T-helper 1 cell treated with Interleukin-12 subunit alpha and Interleukin-12 subunit beta and Interleukin-4 antibody, amounts not matched to agents 30 μg/mL and 1 μg/mL, for 36 hours (primary cell): ENCODE results near the gene SPAG5.
"Not testable (repeated sequence)": the region's sequence is repeated elsewhere in the genome, so short reads cannot be mapped to it uniquely, and the experiment has no call there.

Source experiments
- H3K27ac Mint-ChIP-seq: one replicate; pipeline ENCODE4 v1.8.0; 2021; ENCODE audit warnings: mild to moderate bottlenecking, mixed read lengths
- H3K27me3 Mint-ChIP-seq: one replicate; pipeline ENCODE4 v1.8.0; 2021; ENCODE audit warnings: low read depth, mixed read lengths
- H3K36me3 Mint-ChIP-seq: one replicate; pipeline ENCODE4 v1.8.0; 2021; ENCODE audit warnings: low read depth, mixed read lengths
- H3K4me1 Mint-ChIP-seq: one replicate; pipeline ENCODE4 v1.8.0; 2021; ENCODE audit warnings: low read depth, mixed read lengths
- H3K4me3 Mint-ChIP-seq: one replicate; pipeline ENCODE4 v1.8.0; 2021; ENCODE audit warnings: mild to moderate bottlenecking, moderate library complexity, mixed read lengths
- H3K9me3 Mint-ChIP-seq: one replicate; pipeline ENCODE4 v1.8.0; 2021; ENCODE audit warnings: mixed read lengths

The SPAG5 gene

GRCh38 chr17:28620010-28620409, 21.2 kb upstream of the SPAG5 start:
- peaks cover 61% of the 10 kb centered on the region for H3K36me3 Mint-ChIP-seq
- H3K4me3 Mint-ChIP-seq: no peak overlapping the region
- H3K27me3 Mint-ChIP-seq: no peaks in the 10 kb centered on the region
- H3K27ac Mint-ChIP-seq: no peak overlapping the region
- no peaks in the 10 kb centered on the region for H3K9me3 Mint-ChIP-seq
- H3K4me1 Mint-ChIP-seq: no peaks in the 10 kb centered on the region

- Mint-ChIP-seq H3K27ac (no peak overlapping the region), H3K9me3 (no peaks in the 10 kb centered on the region), H3K4me3 (no peak overlapping the region), H3K36me3 (peaks cover 60% of the 10 kb centered on the region), H3K27me3 (no peaks in the 10 kb centered on the region), H3K4me1 (no peaks in the 10 kb centered on the region)
These were observed 19.6 kb upstream of the SPAG5 start for GRCh38 chr17:28618464-28618863.

GRCh38 chr17:28616281-28616680, 17.5 kb upstream of the SPAG5 start:
- Mint-ChIP-seq H3K4me3 (no peak overlapping the region), H3K27ac (no peak overlapping the region), H3K9me3 (no peaks in the 10 kb centered on the region), H3K27me3 (no peaks in the 10 kb centered on the region), H3K36me3 (peaks cover 51% of the 10 kb centered on the region), H3K4me1 (no peaks in the 10 kb centered on the region)

GRCh38 chr17:28615260-28615940, 16.6 kb upstream of the SPAG5 start:
- H3K36me3 Mint-ChIP-seq: peaks cover 51% of the 10 kb centered on the region
- H3K27ac Mint-ChIP-seq: no peak overlapping the region
- no peaks in the 10 kb centered on the region for H3K4me1 Mint-ChIP-seq
- no peaks in the 10 kb centered on the region for H3K9me3 Mint-ChIP-seq
- no peak overlapping the region for H3K4me3 Mint-ChIP-seq
- H3K27me3 Mint-ChIP-seq: no peaks in the 10 kb centered on the region

- H3K4me3 Mint-ChIP-seq: no peak within 1 kb of the TSS
- peak within 1 kb of the TSS; percentile 45 for H3K27ac Mint-ChIP-seq
- H3K9me3 Mint-ChIP-seq: no peaks in the 10 kb centered on the region
- peaks cover 45% of the 10 kb centered on the region for H3K36me3 Mint-ChIP-seq
- no peaks in the 10 kb centered on the region for H3K4me1 Mint-ChIP-seq
- no peaks in the 10 kb centered on the region for H3K27me3 Mint-ChIP-seq
These were observed 15.1 kb upstream of the SPAG5 start, which contains the start of gene RSKR for GRCh38 chr17:28613931-28614381. RSKR (minus strand) TSS chr17:28614185; CDS start chr17:28614161, 24 bp downstream.

- peak overlapping the region; percentile 46 for H3K27ac Mint-ChIP-seq
- H3K9me3 Mint-ChIP-seq: no peaks in the 10 kb centered on the region
- peaks cover 38% of the 10 kb centered on the region for H3K36me3 Mint-ChIP-seq
- H3K27me3 Mint-ChIP-seq: no peaks in the 10 kb centered on the region
- H3K4me3 Mint-ChIP-seq: no peak overlapping the region
- H3K4me1 Mint-ChIP-seq: no peaks in the 10 kb centered on the region
These were observed 14.4 kb upstream of the SPAG5 start for GRCh38 chr17:28612936-28613872.

GRCh38 chr17:28612531-28612930, 13.7 kb upstream of the SPAG5 start:
- Mint-ChIP-seq H3K27me3 (no peaks in the 10 kb centered on the region), H3K4me1 (no peaks in the 10 kb centered on the region), H3K36me3 (peaks cover 37% of the 10 kb centered on the region), H3K9me3 (no peaks in the 10 kb centered on the region), H3K27ac (no peak overlapping the region), H3K4me3 (no peak overlapping the region)

- H3K36me3 Mint-ChIP-seq: peaks cover 22% of the 10 kb centered on the region
- no peak overlapping the region for H3K4me3 Mint-ChIP-seq
- peak overlapping the region; percentile 27 for H3K27ac Mint-ChIP-seq
These were observed 11.6 kb upstream of the SPAG5 start for GRCh38 chr17:28610376-28610775.

GRCh38 chr17:28604031-28604430, 5.2 kb upstream of the SPAG5 start:
- not testable (repeated sequence) for H3K9me3 Mint-ChIP-seq, H3K27ac Mint-ChIP-seq, H3K36me3 Mint-ChIP-seq, H3K27me3 Mint-ChIP-seq, H3K4me3 Mint-ChIP-seq, H3K4me1 Mint-ChIP-seq

More at GRCh38 chr17:28610376-28610775, 11.6 kb upstream of the SPAG5 start:
- Mint-ChIP-seq H3K4me1 (no peaks in the 10 kb centered on the region), H3K9me3 (no peaks in the 10 kb centered on the region), H3K27me3 (no peaks in the 10 kb centered on the region)

- H3K27me3 Mint-ChIP-seq: no peaks in the 10 kb centered on the region
- H3K4me1 Mint-ChIP-seq: peaks cover 18% of the 10 kb centered on the region
- H3K27ac Mint-ChIP-seq: peak overlapping the region; percentile 98
- H3K36me3 Mint-ChIP-seq: peaks cover 10% of the 10 kb centered on the region
- no peaks in the 10 kb centered on the region for H3K9me3 Mint-ChIP-seq
- H3K4me3 Mint-ChIP-seq: peak overlapping the region; percentile 99
These were observed 723 bp upstream of the SPAG5 start for GRCh38 chr17:28599311-28600184.

GRCh38 chr17:28598389-28598788, 436 bp downstream of the SPAG5 start:
- peak overlapping the region; percentile 98 for H3K27ac Mint-ChIP-seq

GRCh38 chr17:28597606-28598383, 1.0 kb downstream of the SPAG5 start:
- no peaks in the 10 kb centered on the region for H3K9me3 Mint-ChIP-seq
- H3K27ac Mint-ChIP-seq: peak overlapping the region; percentile 98
- H3K4me1 Mint-ChIP-seq: peaks cover 22% of the 10 kb centered on the region
- peak overlapping the region; percentile 99 for H3K4me3 Mint-ChIP-seq
- H3K36me3 Mint-ChIP-seq: peaks cover 18% of the 10 kb centered on the region
- H3K27me3 Mint-ChIP-seq: no peaks in the 10 kb centered on the region

More at GRCh38 chr17:28598389-28598788, 436 bp downstream of the SPAG5 start:
- H3K4me1 Mint-ChIP-seq: peaks cover 21% of the 10 kb centered on the region
- no peaks in the 10 kb centered on the region for H3K27me3 Mint-ChIP-seq
- peak overlapping the region; percentile 99 for H3K4me3 Mint-ChIP-seq
- no peaks in the 10 kb centered on the region for H3K9me3 Mint-ChIP-seq
- peaks cover 12% of the 10 kb centered on the region for H3K36me3 Mint-ChIP-seq

GRCh38 chr17:28592260-28592659, 6.6 kb downstream of the SPAG5 start:
- H3K9me3 Mint-ChIP-seq: no peaks in the 10 kb centered on the region
- no peak overlapping the region for H3K4me3 Mint-ChIP-seq
- no peaks in the 10 kb centered on the region for H3K27me3 Mint-ChIP-seq
- peak overlapping the region; percentile 59 for H3K27ac Mint-ChIP-seq
- peaks cover 31% of the 10 kb centered on the region for H3K36me3 Mint-ChIP-seq
- peaks cover 16% of the 10 kb centered on the region for H3K4me1 Mint-ChIP-seq
